HG03196 (cell line): ENCODE data around the gene TRUB2.
A peak's percentile ranks its signal among the peaks of the same experiment; 100 is the strongest.

ENCODE experiments used
- ATAC-seq: cut with Tn5 transposase; IDR thresholded peaks from one replicate; pipeline ENCODE4 v1.9.1; 2021; ENCODE audit not compliant: unreplicated experiment

TRUB2 gene, protein sequence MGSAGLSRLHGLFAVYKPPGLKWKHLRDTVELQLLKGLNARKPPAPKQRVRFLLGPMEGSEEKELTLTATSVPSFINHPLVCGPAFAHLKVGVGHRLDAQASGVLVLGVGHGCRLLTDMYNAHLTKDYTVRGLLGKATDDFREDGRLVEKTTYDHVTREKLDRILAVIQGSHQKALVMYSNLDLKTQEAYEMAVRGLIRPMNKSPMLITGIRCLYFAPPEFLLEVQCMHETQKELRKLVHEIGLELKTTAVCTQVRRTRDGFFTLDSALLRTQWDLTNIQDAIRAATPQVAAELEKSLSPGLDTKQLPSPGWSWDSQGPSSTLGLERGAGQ

GRCh38 chr9:128322404-128323211 is at the start of gene TRUB2, which contains the start of gene COQ4:
TSS of gene TRUB2 (minus strand) at chr9:128322447. CDS start at chr9:128322408, 39 bp downstream.
TSS of gene COQ4 (plus strand) at chr9:128322839. CDS start at chr9:128322859, 20 bp downstream.
- peak; percentile 83 for ATAC-seq

GRCh38 chr9:128371630-128372117 is 49.4 kb upstream of the TRUB2 start:
- ATAC-seq: no peak

DNA sequence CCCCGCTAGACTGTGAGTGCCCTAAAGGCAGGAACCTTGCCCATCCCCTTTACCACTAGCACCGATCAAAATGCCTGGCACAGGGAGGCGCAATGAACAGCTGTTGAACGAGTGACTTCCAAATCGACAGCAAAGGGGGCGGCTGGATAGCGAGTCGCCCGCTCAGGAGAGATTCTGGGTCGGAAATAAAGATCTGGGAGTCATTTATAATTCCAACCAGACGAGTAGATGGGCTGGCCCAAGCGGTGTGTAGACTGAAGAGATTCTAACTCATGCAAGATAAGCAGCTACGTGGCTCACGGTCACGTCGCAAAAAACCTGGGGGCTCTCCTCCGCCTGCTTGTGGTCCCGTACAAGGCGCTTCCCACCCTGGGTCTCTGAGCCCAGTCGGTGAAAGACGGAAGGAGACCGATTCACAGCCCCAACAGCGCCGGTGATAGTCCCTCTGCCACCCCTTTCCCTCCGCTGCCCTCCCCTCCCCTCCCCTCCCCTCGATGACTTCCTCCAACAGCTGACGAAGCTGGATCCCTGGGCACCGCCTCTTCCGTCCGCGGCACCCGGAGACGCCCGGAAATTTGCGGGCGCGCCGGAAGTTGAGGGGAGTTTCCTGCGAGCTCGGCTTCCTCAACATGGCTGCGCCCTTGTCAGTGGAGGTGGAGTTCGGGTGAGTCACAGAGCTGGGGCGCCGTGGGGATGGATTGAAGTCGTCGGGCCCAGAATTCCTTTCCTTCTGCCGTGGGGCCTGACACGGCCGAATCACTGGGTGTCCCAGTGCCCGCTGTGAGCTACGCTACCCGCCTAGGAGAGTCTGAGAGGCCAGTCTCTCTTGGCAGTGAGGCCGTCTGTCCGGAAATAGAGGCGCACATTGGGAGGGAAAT is 48.7 kb upstream of the TRUB2 start, which contains the start of gene URM1:
TSS of gene URM1 (plus strand) at position 623 of the 878 bp plus-strand sequence. CDS start at position 630, 7 bp downstream.
- ATAC-seq: peak; percentile 82

DNA sequence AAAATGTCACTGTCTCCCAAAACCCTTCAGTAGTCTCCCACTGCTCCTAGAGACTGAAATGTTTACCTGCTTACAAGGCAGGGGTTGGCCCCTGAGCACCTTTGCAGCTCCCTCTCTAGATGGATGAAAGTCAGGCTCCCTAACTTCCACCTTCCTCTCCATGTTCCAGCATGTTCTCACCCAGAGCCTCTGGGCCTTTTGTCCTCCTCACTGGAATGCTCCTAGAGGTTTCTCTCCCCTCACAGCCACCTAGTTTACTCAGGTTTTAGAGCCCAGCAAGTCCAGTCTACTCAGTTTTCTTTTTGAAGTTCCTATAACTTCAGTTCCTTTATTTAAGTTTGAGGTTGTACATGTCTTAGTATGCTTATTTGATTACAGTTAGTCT is 48.1 kb upstream of the TRUB2 start:
- no peak for ATAC-seq

DNA sequence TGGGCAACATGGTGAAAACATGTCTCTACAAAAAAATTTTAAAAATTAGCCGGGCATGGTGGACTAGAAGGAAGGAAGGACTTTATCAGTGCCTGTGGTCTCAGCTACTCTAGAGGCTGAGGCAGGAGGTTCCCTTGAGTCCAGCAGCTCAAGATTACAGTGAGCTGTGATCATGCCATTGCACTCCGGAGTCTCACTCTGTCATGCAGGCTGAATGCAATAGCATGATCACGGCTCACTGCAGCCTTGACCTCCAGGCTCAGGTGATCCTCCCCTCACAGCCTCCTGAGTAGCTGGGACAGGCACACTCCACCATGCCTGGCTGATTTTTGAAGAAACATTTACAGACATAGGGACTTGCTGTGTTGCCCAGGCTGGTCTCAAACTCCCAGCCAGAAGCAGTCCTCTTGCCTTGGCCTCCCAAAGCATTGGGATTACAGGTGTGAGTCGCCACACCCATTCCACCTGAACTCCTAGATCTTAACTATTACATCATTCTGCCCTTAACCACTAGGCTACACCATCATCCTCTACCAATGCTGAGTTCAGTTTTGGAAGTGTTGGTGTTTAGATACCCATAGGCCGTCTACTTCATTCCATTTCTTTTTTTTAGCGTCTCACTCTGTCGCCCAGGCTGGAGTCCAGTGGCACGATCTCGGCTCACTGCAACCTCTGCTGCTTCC is 46.9 kb upstream of the TRUB2 start:
- no peak for ATAC-seq

DNA sequence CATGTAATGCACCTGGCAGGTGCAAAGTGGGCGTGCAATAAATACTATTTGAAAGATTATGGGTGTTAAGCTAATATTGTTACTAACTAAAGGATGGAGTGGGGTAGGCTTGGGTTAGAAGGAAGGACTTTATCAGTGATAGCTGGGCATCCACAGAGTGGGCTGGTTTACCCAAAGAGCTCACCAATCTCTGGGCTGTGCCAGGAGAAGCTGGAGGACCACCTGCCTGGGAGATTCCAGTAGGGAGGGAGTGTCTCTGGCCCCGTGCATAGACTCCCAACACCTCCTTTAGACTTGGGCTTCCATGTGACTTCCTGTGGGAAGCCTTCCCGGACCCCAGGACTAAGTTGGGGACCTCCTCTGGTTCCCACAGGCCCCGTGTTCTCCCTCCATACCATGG is 43.3 kb upstream of the TRUB2 start:
- no peak for ATAC-seq

DNA sequence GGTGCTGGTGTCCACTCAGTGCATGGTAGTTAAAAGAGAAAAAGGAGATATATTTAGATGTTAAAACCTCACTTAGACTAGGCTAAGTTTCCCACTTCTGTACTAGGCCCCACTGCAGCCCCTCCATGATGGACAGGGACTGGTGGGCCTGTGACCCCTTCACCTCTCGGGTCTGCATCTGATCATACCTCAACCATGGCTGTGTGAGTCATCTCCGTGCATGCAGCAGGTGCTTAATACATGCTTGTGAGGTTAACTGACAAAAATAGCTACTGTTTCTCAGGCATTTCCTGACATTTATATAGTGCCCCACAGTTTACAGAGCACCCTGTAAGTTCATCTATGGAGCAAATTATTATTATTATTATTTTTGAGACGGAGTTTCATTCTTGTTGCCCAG is 40.5 kb upstream of the TRUB2 start:
- no peak for ATAC-seq

GRCh38 chr9:128361986-128362646 is 39.9 kb upstream of the TRUB2 start:
- ATAC-seq: peak; percentile 63

- no peak for ATAC-seq
Measured at GRCh38 chr9:128361296-128361985, 39.2 kb upstream of the TRUB2 start.

DNA sequence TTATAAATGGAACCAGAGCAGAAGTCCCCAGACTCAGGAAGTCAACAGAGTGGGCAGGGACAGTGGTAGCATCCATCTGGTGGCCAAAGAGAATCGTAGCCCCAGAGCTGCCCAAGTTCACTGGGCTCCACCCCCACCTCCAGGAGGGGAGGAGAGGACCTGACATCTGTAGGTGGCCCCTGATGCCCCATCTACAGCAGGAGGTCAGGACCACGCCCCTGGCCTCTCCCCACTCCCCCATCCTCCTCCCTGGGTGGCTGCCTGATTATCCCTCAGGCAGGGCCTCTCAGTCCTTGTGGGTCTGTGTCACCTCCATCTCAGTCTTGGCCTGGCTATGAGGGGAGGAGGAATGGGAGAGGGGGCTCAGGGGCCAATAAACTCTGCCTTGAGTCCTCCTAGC is 38.6 kb upstream of the TRUB2 start:
- ATAC-seq: no peak

DNA sequence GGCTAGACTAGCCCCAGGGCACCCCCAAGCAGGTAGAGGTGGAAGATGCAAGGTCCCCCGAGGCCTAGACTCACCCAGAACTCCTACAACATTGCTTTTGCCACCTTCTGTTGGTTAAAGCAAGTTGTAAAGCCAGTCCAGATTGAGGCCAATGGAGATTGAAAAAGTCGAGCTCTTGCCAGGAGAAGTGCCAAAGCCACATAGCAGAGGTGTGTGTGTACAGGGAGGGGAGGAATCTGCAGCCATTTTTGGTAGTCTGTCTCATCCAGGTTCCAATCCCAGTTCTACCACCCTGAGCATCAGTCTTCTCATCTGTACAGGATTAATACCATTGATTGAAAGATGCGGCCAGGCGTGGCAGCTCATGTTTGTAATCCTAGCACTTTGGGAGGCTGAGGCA is 36.6 kb upstream of the TRUB2 start:
- ATAC-seq: no peak

DNA sequence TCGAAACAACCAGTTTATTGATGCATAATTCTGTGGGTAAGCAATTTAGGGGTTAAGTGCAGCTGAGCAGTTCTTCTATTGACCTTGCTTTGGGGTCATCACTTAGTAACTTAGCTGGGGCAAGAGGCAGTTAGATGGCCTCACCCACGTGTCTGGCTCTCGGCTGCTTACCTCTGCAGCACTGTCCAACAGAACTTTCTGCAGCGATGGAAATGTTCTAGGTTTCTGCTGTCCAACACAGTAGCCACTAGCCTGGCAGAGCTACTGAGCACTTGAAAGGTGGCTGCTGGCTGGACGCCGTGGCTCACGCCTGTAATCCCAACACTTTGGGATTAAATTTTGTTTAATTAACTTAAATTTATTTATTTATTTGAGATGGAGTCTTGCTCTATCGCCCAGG is 35.8 kb upstream of the TRUB2 start:
- ATAC-seq: no peak

DNA sequence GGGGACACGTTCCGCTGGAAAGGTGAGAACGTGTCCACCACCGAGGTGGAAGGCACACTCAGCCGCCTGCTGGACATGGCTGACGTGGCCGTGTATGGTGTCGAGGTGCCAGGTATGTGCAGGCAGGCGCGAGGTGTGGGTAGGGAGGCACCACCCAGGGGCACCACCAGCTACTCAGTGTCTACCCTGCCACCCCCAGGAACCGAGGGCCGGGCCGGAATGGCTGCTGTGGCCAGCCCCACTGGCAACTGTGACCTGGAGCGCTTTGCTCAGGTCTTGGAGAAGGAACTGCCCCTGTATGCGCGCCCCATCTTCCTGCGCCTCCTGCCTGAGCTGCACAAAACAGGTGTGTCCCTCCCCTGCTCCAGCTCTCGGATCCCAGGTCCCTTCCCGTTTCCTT is 33.2 kb upstream of the TRUB2 start:
- no peak for ATAC-seq

DNA sequence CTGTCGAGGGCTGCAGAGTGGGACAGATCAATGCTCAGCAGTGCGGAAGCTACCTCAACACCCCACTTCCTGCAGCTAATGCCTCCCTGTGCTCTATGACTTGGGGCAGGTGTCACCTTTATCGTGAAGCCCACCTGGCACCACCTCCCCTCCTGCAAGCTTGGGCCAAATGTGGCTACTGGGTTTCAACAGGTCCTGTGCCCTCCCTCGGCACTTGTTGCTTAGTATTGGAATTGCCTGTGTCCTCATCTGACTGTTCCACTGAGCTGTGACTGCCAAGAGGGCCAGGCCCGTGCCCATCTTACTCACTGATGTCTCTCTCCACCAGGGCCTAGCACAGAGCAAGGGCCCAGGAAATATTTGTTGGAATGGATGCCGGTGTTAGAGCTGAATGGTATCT is 27.5 kb upstream of the TRUB2 start:
- ATAC-seq: no peak

DNA sequence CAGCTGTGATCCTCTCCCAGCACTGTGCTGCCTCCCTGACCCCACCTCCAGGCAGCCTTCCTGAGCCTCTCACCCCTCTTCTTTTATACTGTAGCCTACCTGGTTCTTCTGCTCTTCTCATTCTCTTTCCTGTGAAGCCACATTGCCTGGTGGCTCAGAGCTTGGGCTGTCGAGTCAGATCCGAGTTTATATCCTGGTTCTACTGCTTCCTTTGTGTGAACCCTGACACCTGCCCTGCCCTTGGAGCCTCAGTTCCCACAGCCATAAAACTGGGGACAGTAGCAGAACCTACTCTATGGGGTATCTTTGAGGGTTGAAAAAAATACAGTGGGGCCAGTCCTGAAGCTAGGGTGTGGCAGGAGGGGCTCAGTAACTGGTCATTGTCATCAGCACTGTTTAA is 26.9 kb upstream of the TRUB2 start:
- ATAC-seq: no peak

DNA sequence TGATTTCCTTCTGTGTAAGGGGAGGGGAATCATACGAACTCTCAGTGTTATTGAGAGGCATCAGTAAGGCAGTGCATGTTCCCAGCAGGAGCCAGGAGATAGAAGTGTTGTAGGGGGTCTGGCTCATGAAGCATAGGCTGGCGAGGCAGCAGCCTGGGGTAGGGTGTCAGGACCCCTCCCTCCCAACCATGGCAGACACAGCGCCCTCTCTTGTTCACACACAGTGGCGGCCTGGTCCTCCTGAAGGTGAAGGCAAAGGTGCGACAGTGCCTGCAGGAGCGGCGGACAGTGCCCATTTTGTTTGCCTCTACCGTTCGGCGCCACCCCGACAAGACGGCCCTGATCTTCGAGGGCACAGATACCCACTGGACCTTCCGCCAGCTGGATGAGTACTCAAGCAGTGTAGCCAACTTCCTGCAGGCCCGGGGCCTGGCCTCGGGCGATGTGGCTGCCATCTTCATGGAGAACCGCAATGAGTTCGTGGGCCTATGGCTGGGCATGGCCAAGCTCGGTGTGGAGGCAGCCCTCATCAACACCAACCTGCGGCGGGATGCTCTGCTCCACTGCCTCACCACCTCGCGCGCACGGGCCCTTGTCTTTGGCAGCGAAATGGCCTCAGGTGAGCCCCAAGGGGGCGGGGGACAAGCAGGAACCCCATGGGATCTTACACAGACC is 22.8 kb upstream of the TRUB2 start:
- ATAC-seq: no peak

DNA sequence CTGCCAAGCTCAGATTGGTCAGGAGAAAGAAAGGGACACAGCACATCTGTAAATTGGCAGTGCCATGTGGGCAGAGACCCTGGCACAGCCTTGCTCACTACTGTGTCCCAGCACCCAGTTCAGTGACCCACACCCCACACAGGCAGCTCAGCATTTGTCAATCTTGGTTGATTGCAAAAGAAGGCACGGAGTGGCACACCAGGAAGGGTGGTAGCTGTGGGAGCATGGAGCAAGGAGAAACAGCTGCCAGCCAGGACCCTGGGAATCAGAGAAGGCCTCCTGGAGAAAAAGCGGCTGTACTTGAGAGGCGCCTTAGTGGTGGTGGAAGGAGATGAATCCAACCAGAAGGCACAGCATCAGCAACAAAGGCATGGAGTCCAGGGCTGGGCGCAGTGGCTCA is 21.6 kb upstream of the TRUB2 start:
- no peak for ATAC-seq

DNA sequence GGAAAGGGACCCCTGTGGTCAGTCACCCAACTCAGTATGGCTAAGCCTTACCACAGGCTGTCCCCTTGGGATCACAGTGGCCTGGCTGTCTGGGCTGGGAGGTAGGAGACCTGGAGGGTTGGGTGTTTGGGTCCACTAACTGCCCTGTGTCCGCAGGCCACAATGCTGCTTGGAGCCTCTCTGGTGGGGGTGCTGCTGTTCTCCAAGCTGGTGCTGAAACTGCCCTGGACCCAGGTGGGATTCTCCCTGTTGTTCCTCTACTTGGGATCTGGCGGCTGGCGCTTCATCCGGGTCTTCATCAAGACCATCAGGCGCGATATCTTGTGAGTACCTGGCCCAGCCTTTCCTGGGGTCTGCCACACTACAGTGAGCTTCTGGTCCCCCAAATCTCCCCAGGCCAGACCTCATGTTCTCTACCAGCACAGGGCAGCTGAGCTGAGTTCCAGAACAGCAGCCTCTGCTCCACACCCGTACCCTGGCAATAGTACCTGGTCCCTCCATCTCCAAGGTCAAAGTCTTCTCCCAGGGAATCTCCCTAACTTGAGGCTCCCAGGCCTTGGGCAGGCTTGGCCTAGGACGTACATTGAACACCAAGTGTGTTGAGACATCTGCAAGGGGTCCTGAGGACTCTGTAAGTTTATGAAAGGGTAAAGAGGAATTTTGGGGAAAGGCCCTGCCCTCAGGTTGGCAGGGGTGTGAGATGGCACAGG is 20.9 kb upstream of the TRUB2 start:
- no peak for ATAC-seq
